DND-41 (cell line): ENCODE data around the gene CEP68.

Source experiments
- ATAC-seq: fragments of 200-7000 bp; cut with Tn5 transposase; 3 replicates; pipeline ENCODE4 v1.9.1; 2021; ENCODE audit warnings: low read depth; ENCODE audit not compliant: insufficient read depth
- DNase-seq: peaks from one replicate; pipeline ENCODE4 v3.0.0-alpha.2; 2020
- H2AFZ ChIP-seq: 2 replicates; pipeline ENCODE4 v1.6.0; 2012; ENCODE audit warnings: low read depth, low read length
- H3K27ac ChIP-seq: 2 replicates; pipeline ENCODE4 v1.5.1; 2012; ENCODE audit warnings: low read length, inconsistent platforms
- H3K27me3 ChIP-seq: fragments of 200-600 bp; sonication (generic); 2 replicates; pipeline ENCODE4 v1.6.0; 2012; ENCODE audit warnings: low read length, mild to moderate bottlenecking, inconsistent platforms; ENCODE audit not compliant: insufficient read depth, poor library complexity
- H3K36me3 ChIP-seq: 2 replicates; pipeline ENCODE4 v1.5.1; 2012; ENCODE audit warnings: low read length, inconsistent platforms; ENCODE audit not compliant: insufficient read depth
- H3K4me1 ChIP-seq: 2 replicates; pipeline ENCODE4 v1.5.1; 2012; ENCODE audit warnings: mild to moderate bottlenecking, low read length; ENCODE audit not compliant: insufficient read depth
- H3K4me2 ChIP-seq: 2 replicates; pipeline ENCODE4 v1.6.0; 2012; ENCODE audit warnings: mild to moderate bottlenecking, moderate library complexity, low read length, inconsistent platforms; ENCODE audit not compliant: insufficient read depth
- H3K4me3 ChIP-seq, 2 experiments: fragments of 200-600 bp in 1 of 2; shearing (Covaris generic) in 1 of 2; 2 replicates each; pipeline ENCODE4 v1.5.1; 2012 to 2016; ENCODE audit warnings: inconsistent platforms in 2 of 2, low read length in 2 of 2, mild to moderate bottlenecking in 2 of 2, low read depth in 1 of 2, moderate library complexity in 1 of 2
- H3K79me2 ChIP-seq: 2 replicates; pipeline ENCODE4 v1.6.0; 2012; ENCODE audit warnings: low read length, inconsistent platforms; ENCODE audit not compliant: insufficient read depth
- H3K9ac ChIP-seq: 2 replicates; pipeline ENCODE4 v1.6.0; 2012; ENCODE audit warnings: low read depth, mild to moderate bottlenecking, inconsistent platforms, low read length, moderate library complexity
- H3K9me3 ChIP-seq: 2 replicates; pipeline ENCODE4 v1.5.1; 2012; ENCODE audit warnings: low read length, moderate library complexity, mild to moderate bottlenecking, inconsistent platforms; ENCODE audit not compliant: insufficient read depth, severe bottlenecking
- H4K20me1 ChIP-seq: 2 replicates; pipeline ENCODE4 v1.6.0; 2012; ENCODE audit warnings: low read length; ENCODE audit not compliant: insufficient read depth
- CTCF ChIP-seq: IDR thresholded peaks from 2 replicates; pipeline ENCODE4 v1.5.1; 2012; ENCODE audit warnings: borderline replicate concordance, low read length, moderate library complexity, mild to moderate bottlenecking; ENCODE audit not compliant: poor library complexity, severe bottlenecking; ENCODE audit errors: extremely low read depth
- EZH2 ChIP-seq: IDR thresholded peaks from 3 replicates; pipeline ENCODE4 v1.6.1; 2012; ENCODE audit warnings: borderline replicate concordance, low read depth, mild to moderate bottlenecking, moderate library complexity, low read length, inconsistent platforms; ENCODE audit not compliant: severe bottlenecking

The CEP68 gene

GRCh38 chr2:65056215-65057053 lies at the start of gene CEP68:
TSS of gene CEP68 (plus strand) at chr2:65056416. CDS start at chr2:65069445, 13,029 bp downstream.
- ATAC-seq (peak; percentile 91), DNase-seq (peak; percentile 98)
- Histone ChIP-seq H3K27ac (peak within 1 kb of the TSS; percentile 71), H4K20me1 (peaks cover 13% of the 10 kb centered on the region; the same call in 1 of the 2 replicates), H2AFZ (peak within 1 kb of the TSS; percentile 94), H3K9ac (peak within 1 kb of the TSS; percentile 75), H3K9me3 (no peaks in the 10 kb centered on the region), H3K4me1 (peaks cover 49% of the 10 kb centered on the region), H3K4me3 (peak within 1 kb of the TSS; percentile 55 to 83), H3K27me3 (no peaks in the 10 kb centered on the region), H3K79me2 (peaks cover 43% of the 10 kb centered on the region), H3K36me3 (no peaks in the 10 kb centered on the region), H3K4me2 (peak within 1 kb of the TSS; percentile 92)
- TF ChIP-seq CTCF: no peak
- no peak for TF ChIP-seq EZH2

GRCh38 chr2:65013776-65014175 lies 42.4 kb upstream of the CEP68 start:
- Histone ChIP-seq H4K20me1 (0 out of 2 replicates have a peak, but pooled peaks cover 6% of the 10 kb centered on the region), H3K9ac (no peak overlapping the region), H3K27me3 (no peaks in the 10 kb centered on the region), H3K4me1 (no peaks in the 10 kb centered on the region), H3K9me3 (no peaks in the 10 kb centered on the region), H3K4me3 (no peak overlapping the region), H2AFZ (no peak overlapping the region), H3K4me2 (no peak overlapping the region), H3K36me3 (peaks cover 92% of the 10 kb centered on the region), H3K79me2 (0 out of 2 replicates have a peak, but pooled peaks cover 5% of the 10 kb centered on the region), H3K27ac (no peak overlapping the region)
- ATAC-seq (no peak), DNase-seq (no peak)
- TF ChIP-seq CTCF (no peak), EZH2 (no peak)

GRCh38 chr2:65015731-65016130 lies 40.5 kb upstream of the CEP68 start:
- H3K27ac ChIP-seq: no peak overlapping the region
- H3K9ac ChIP-seq: no peak overlapping the region
- H4K20me1 ChIP-seq: 0 out of 2 replicates have a peak, but pooled peaks cover 11% of the 10 kb centered on the region
- TF ChIP-seq EZH2: no peak
- TF ChIP-seq CTCF: no peak
- H2AFZ ChIP-seq: no peak overlapping the region
- H3K4me3 ChIP-seq: no peak overlapping the region
- peaks cover 95% of the 10 kb centered on the region for H3K36me3 ChIP-seq
- no peaks in the 10 kb centered on the region for H3K4me1 ChIP-seq
- H3K27me3 ChIP-seq: no peaks in the 10 kb centered on the region
- H3K79me2 ChIP-seq: peaks cover 6% of the 10 kb centered on the region; the same call in 1 of the 2 replicates
- ATAC-seq (no peak), DNase-seq (no peak)
- no peak overlapping the region for H3K4me2 ChIP-seq
- no peaks in the 10 kb centered on the region for H3K9me3 ChIP-seq
